Activated naive CD4-positive, alpha-beta T cell treated with anti-CD3 and anti-CD28 coated beads, Interleukin-2, amount 50 U/mL, for 16 hours (primary cell): ENCODE measurements around the gene SMYD3.

Experiments
- DNase-seq: peaks from one replicate; pipeline ENCODE4 v3.0.0-alpha.2; 2020

Gene SMYD3

GRCh38 chr1:246136477-246136876, 370.6 kb downstream of the SMYD3 start:
- no peak for DNase-seq

GRCh38 chr1:246134789-246135188, 372.3 kb downstream of the SMYD3 start:
- no peak for DNase-seq

- DNase-seq: no peak
These were observed 376.0 kb downstream of the SMYD3 start for GRCh38 chr1:246131095-246131494.

- DNase-seq: no peak
These were observed 378.5 kb downstream of the SMYD3 start for GRCh38 chr1:246128494-246129069.

- DNase-seq: no peak
These were observed 380.5 kb downstream of the SMYD3 start for GRCh38 chr1:246126580-246126979.

- DNase-seq: no peak
These were observed 385.0 kb downstream of the SMYD3 start for GRCh38 chr1:246122071-246122470.

GRCh38 chr1:246121533-246121932, 385.5 kb downstream of the SMYD3 start:
- DNase-seq: no peak

- peak; percentile 21 for DNase-seq
These were observed 389.9 kb downstream of the SMYD3 start for GRCh38 chr1:246117066-246117791.

GRCh38 chr1:246114369-246114768, 392.7 kb downstream of the SMYD3 start:
- no peak for DNase-seq

GRCh38 chr1:246113555-246114095, 393.5 kb downstream of the SMYD3 start:
- DNase-seq: no peak

- DNase-seq: no peak
These were observed 395.5 kb downstream of the SMYD3 start for GRCh38 chr1:246111570-246111969.

GRCh38 chr1:246110343-246111219, 396.5 kb downstream of the SMYD3 start:
- DNase-seq: no peak

- no peak for DNase-seq
These were observed 398.7 kb downstream of the SMYD3 start for GRCh38 chr1:246108278-246108925.

- DNase-seq: no peak
These were observed 399.4 kb downstream of the SMYD3 start for GRCh38 chr1:246107516-246108277.

GRCh38 chr1:246106342-246106763, 400.7 kb downstream of the SMYD3 start:
- no peak for DNase-seq

- no peak for DNase-seq
These were observed 402.2 kb downstream of the SMYD3 start for GRCh38 chr1:246104927-246105326.

- DNase-seq: no peak
These were observed 407.5 kb downstream of the SMYD3 start for GRCh38 chr1:246099570-246099969.

- DNase-seq: no peak
These were observed 410.7 kb downstream of the SMYD3 start for GRCh38 chr1:246096356-246096755.

- no peak for DNase-seq
These were observed 411.6 kb downstream of the SMYD3 start for GRCh38 chr1:246095443-246095842.

GRCh38 chr1:246093230-246093629, 413.8 kb downstream of the SMYD3 start:
- DNase-seq: no peak

GRCh38 chr1:246092136-246092535, 414.9 kb downstream of the SMYD3 start:
- no peak for DNase-seq

GRCh38 chr1:246091477-246091876, 415.6 kb downstream of the SMYD3 start:
- no peak for DNase-seq
